ENCODE data around the gene AUTS2.

AUTS2 gene

DNA sequence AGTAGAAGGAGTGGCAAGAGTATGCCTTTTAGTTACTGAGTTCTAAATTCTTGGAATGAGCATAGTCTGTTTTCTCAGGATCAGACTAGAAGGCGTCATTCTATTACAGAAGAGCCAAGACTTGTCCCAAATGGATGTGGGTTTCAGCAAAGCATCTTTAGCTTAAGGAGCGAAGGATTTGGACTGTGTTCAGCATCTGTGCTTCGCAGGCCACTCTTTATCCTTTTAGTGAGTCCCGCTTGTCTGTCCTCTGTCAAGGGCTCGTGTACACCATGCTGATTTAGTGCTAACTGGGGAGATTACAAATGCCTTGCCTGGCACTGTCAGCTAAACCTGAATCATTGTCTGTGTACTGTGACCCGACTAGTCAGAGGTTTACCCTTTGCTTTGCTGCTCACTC lies 465.7 kb downstream of the AUTS2 start:
- Histone ChIP-seq H3K9me3 (ENCODE audit: insufficient read depth, low read depth, low read length) (no peaks in the 10 kb centered on the region), H3F3A (ENCODE audit: low read depth) (no peaks in the 10 kb centered on the region), H3K4me1 (ENCODE audit: insufficient read depth, low read length, poor library complexity, severe bottlenecking) (peaks cover 8% of the 10 kb centered on the region), H3K4me3 (ENCODE audit: low read length, poor library complexity, severe bottlenecking) (no peak overlapping the region), H3K27me3 (ENCODE audit: insufficient read depth, low read length, poor library complexity, severe bottlenecking) (no peaks in the 10 kb centered on the region), H3K4me2 (ENCODE audit: low read depth, low read length, poor library complexity, severe bottlenecking) (no peak overlapping the region), H3K9me2 (replicated peaks; ENCODE audit: low read depth, low read length) (no peaks in the 10 kb centered on the region), H3K79me2 (ENCODE audit: insufficient read depth, low read length) (no peaks in the 10 kb centered on the region; the same call in 1 of the 2 replicates), H3K36me3 (ENCODE audit: insufficient read depth, low read length) (no peaks in the 10 kb centered on the region), H3K9ac (ENCODE audit: low read depth, low read length, poor library complexity, severe bottlenecking) (no peak overlapping the region), H2AFZ (ENCODE audit: low read length) (no peak overlapping the region), H4K20me1 (ENCODE audit: insufficient read depth, low read length, poor library complexity, severe bottlenecking) (no peaks in the 10 kb centered on the region)
- TF ChIP-seq EZH2phosphoT487 (IDR thresholded peaks at IDR 0.05; ENCODE audit: borderline replicate concordance) = no peak
- TF ChIP-seq, protein P1, sequence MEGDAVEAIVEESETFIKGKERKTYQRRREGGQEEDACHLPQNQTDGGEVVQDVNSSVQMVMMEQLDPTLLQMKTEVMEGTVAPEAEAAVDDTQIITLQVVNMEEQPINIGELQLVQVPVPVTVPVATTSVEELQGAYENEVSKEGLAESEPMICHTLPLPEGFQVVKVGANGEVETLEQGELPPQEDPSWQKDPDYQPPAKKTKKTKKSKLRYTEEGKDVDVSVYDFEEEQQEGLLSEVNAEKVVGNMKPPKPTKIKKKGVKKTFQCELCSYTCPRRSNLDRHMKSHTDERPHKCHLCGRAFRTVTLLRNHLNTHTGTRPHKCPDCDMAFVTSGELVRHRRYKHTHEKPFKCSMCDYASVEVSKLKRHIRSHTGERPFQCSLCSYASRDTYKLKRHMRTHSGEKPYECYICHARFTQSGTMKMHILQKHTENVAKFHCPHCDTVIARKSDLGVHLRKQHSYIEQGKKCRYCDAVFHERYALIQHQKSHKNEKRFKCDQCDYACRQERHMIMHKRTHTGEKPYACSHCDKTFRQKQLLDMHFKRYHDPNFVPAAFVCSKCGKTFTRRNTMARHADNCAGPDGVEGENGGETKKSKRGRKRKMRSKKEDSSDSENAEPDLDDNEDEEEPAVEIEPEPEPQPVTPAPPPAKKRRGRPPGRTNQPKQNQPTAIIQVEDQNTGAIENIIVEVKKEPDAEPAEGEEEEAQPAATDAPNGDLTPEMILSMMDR (conservative IDR thresholded peaks at IDR 0.05; ENCODE audit: low read length) = no peak

DNA sequence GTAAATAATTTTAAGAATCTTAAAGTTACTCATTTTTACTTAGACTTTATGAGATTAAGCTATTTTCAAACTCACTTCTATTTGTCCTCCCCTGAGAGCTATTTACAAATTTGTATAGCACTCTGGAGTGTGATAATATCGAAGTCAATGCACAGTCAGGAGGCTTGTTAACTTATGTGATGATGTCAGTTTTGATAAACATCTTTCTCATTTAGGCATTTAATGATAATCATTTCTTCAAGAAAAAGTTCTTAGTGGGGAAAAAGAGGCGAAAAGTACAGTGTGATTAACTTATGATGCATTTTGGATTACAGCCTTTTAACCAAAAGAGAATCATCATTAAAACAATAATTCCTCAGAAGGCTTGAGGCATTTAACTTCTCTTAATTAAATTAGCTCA lies 468.6 kb downstream of the AUTS2 start:
- Histone ChIP-seq H3K79me2 (ENCODE audit: insufficient read depth, low read length) (no peaks in the 10 kb centered on the region; the same call in 1 of the 2 replicates), H3K9ac (ENCODE audit: low read depth, low read length, poor library complexity, severe bottlenecking) (no peak overlapping the region), H3K9me3 (ENCODE audit: insufficient read depth, low read depth, low read length) (no peaks in the 10 kb centered on the region), H3K36me3 (ENCODE audit: insufficient read depth, low read length) (no peaks in the 10 kb centered on the region), H3K4me3 (ENCODE audit: low read length, poor library complexity, severe bottlenecking) (no peak overlapping the region), H3K9me2 (replicated peaks; ENCODE audit: low read depth, low read length) (no peaks in the 10 kb centered on the region), H2AFZ (ENCODE audit: low read length) (no peak overlapping the region), H3F3A (ENCODE audit: low read depth) (no peaks in the 10 kb centered on the region), H3K4me1 (ENCODE audit: insufficient read depth, low read length, poor library complexity, severe bottlenecking) (peaks cover 8% of the 10 kb centered on the region), H4K20me1 (ENCODE audit: insufficient read depth, low read length, poor library complexity, severe bottlenecking) (no peaks in the 10 kb centered on the region), H3K27me3 (ENCODE audit: insufficient read depth, low read length, poor library complexity, severe bottlenecking) (no peaks in the 10 kb centered on the region), H3K4me2 (ENCODE audit: low read depth, low read length, poor library complexity, severe bottlenecking) (no peak overlapping the region)
- TF ChIP-seq EZH2phosphoT487 (IDR thresholded peaks at IDR 0.05; ENCODE audit: borderline replicate concordance) = no peak
- TF ChIP-seq, protein P1 (conservative IDR thresholded peaks at IDR 0.05; ENCODE audit: low read length) = no peak

DNA sequence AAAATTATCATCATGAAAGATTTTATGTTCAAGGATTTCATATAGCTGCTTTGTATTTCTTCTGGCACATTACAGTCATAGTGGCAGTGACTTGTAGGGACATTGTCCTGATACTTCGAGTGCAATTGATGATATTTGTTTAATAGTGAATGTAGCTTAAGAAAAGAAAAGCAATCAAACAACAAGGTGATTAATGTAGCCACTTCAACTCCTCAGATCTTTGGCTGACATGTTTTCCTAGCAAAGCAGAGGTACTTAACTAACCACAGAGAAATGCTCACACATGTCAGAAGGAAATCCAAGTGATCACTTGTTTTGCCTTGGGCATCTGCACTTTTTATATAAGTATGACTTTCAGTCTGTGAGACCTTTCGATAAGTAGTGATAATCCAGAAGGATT lies 470.3 kb downstream of the AUTS2 start:
- no peak overlapping the region for H3K9ac ChIP-seq (ENCODE audit: low read depth, low read length, poor library complexity, severe bottlenecking)
- no peaks in the 10 kb centered on the region; the same call in none of the 2 replicates for H3K79me2 ChIP-seq (ENCODE audit: insufficient read depth, low read length)
- peaks cover 2% of the 10 kb centered on the region for H4K20me1 ChIP-seq (ENCODE audit: insufficient read depth, low read length, poor library complexity, severe bottlenecking)
- H3K4me3 ChIP-seq (ENCODE audit: low read length, poor library complexity, severe bottlenecking) = no peak overlapping the region
- TF ChIP-seq, protein P1 (conservative IDR thresholded peaks at IDR 0.05; ENCODE audit: low read length) = no peak
- no peak for TF ChIP-seq EZH2phosphoT487 (IDR thresholded peaks at IDR 0.05; ENCODE audit: borderline replicate concordance)
- no peaks in the 10 kb centered on the region for H3K36me3 ChIP-seq (ENCODE audit: insufficient read depth, low read length)
- H3K9me3 ChIP-seq (ENCODE audit: insufficient read depth, low read depth, low read length) = no peaks in the 10 kb centered on the region
- no peak overlapping the region for H2AFZ ChIP-seq (ENCODE audit: low read length)
- no peaks in the 10 kb centered on the region for H3K27me3 ChIP-seq (ENCODE audit: insufficient read depth, low read length, poor library complexity, severe bottlenecking)
- peaks cover 6% of the 10 kb centered on the region for H3K4me1 ChIP-seq (ENCODE audit: insufficient read depth, low read length, poor library complexity, severe bottlenecking)
- H3K4me2 ChIP-seq (ENCODE audit: low read depth, low read length, poor library complexity, severe bottlenecking) = no peak overlapping the region
- no peaks in the 10 kb centered on the region for H3F3A ChIP-seq (ENCODE audit: low read depth)
- H3K9me2 ChIP-seq (replicated peaks; ENCODE audit: low read depth, low read length) = no peaks in the 10 kb centered on the region
